Astrocyte of the cerebellum (primary cell): ENCODE data around the gene SELENOI.

Experiments
- DNase-seq: peaks from one replicate; pipeline ENCODE4 v3.0.0-alpha.2; 2011; ENCODE audit warnings: low read depth
- H3K4me3 ChIP-seq: 2 replicates; pipeline ENCODE4 v1.5.1; 2011; ENCODE audit warnings: mild to moderate bottlenecking, low read depth, low read length, moderate library complexity
- CTCF ChIP-seq: IDR thresholded peaks from 2 replicates; pipeline ENCODE4 v1.5.1; 2012; ENCODE audit warnings: low read length, low read depth, moderate library complexity, mild to moderate bottlenecking; ENCODE audit errors: missing control alignments
- in situ Hi-C: cut with HindIII; loops from 2 replicates; pipeline ENCODE4 v1.10.0; 2017; ENCODE audit warnings: low sequenced_read_pairs

Gene SELENOI

GRCh38 chr2:26336719-26337118 is 9.2 kb upstream of the SELENOI start:
- no peak for TF ChIP-seq CTCF
- in situ Hi-C loops, result no loop called here
- no peak overlapping the region for H3K4me3 ChIP-seq
- DNase-seq, result no peak

GRCh38 chr2:26337298-26337697 is 8.6 kb upstream of the SELENOI start:
- in situ Hi-C loops, result no loop called here
- H3K4me3 ChIP-seq, result no peak overlapping the region
- DNase-seq, result no peak
- no peak for TF ChIP-seq CTCF

GRCh38 chr2:26340831-26341230 is 5.1 kb upstream of the SELENOI start:
- no peak for DNase-seq
- in situ Hi-C loops, result no loop called here
- no peak for TF ChIP-seq CTCF
- H3K4me3 ChIP-seq, result no peak overlapping the region

- no peak for DNase-seq
- in situ Hi-C loops, result no loop called here
- no peak for TF ChIP-seq CTCF
- peak overlapping the region; percentile 89 for H3K4me3 ChIP-seq
These were observed 1.2 kb upstream of the SELENOI start for GRCh38 chr2:26344581-26345282.

- TF ChIP-seq CTCF, result no peak
- DNase-seq, result no peak
- H3K4me3 ChIP-seq, result peak overlapping the region; percentile 89
- in situ Hi-C loops, result no loop called here
These were observed 729 bp upstream of the SELENOI start for GRCh38 chr2:26345283-26345544.

- TF ChIP-seq CTCF, result no peak
- no peak for DNase-seq
- H3K4me3 ChIP-seq, result peak within 1 kb of the TSS; percentile 89
- in situ Hi-C loops, result no loop called here
These were observed 611 bp downstream of the SELENOI start, which contains the start of gene ADGRF3 for GRCh38 chr2:26346454-26347053. TSS of gene ADGRF3 (minus strand) at chr2:26346789. CDS start at chr2:26346234, 555 bp downstream.
